K562 (cell line): ENCODE data around the gene TGOLN2.

Experiments
- ZNF217 ChIP-seq: sonication (generic); formaldehyde crosslinking; IDR thresholded peaks from 2 replicates; pipeline ENCODE4 v1.8.0; 2022; ENCODE audit warnings: mild to moderate bottlenecking, missing genetic modification reagents
- TF ChIP-seq, protein P1 (sequence below), 3 experiments: IDR thresholded peaks in 2 of 3; conservative IDR thresholded peaks in 1 of 3; 2 replicates each; pipeline ENCODE4 v1.5.1; 2011 to 2012; ENCODE audit warnings: low read length in 3 of 3, mild to moderate bottlenecking in 3 of 3, control low read depth in 2 of 3, improper control_type of control experiment in 1 of 3, inconsistent platforms in 1 of 3, low read depth in 1 of 3, mixed read lengths in 1 of 3, moderate library complexity in 1 of 3; ENCODE audit not compliant: insufficient read depth in 2 of 3

GRCh38 chr2:85282914-85283313, 44.9 kb downstream of the TGOLN2 start:
- TF ChIP-seq, protein P1, sequence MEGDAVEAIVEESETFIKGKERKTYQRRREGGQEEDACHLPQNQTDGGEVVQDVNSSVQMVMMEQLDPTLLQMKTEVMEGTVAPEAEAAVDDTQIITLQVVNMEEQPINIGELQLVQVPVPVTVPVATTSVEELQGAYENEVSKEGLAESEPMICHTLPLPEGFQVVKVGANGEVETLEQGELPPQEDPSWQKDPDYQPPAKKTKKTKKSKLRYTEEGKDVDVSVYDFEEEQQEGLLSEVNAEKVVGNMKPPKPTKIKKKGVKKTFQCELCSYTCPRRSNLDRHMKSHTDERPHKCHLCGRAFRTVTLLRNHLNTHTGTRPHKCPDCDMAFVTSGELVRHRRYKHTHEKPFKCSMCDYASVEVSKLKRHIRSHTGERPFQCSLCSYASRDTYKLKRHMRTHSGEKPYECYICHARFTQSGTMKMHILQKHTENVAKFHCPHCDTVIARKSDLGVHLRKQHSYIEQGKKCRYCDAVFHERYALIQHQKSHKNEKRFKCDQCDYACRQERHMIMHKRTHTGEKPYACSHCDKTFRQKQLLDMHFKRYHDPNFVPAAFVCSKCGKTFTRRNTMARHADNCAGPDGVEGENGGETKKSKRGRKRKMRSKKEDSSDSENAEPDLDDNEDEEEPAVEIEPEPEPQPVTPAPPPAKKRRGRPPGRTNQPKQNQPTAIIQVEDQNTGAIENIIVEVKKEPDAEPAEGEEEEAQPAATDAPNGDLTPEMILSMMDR (IDR thresholded peaks at IDR 0.05 in 2 of 3, conservative IDR thresholded peaks at IDR 0.05 in 1 of 3; ENCODE audit: insufficient read depth in 2 of 3, low read depth in 1 of 3, low read length in 3 of 3) = no peak
- TF ChIP-seq ZNF217 (CRISPR knock-in tag) = no peak
